HG03520 (cell line): ENCODE results near the gene OCSTAMP.

Source experiments
- ATAC-seq: cut with Tn5 transposase; IDR thresholded peaks from one replicate; pipeline ENCODE4 v1.9.1; 2021; ENCODE audit warnings: mild to moderate bottlenecking, moderate library complexity; ENCODE audit not compliant: unreplicated experiment

The OCSTAMP gene, protein sequence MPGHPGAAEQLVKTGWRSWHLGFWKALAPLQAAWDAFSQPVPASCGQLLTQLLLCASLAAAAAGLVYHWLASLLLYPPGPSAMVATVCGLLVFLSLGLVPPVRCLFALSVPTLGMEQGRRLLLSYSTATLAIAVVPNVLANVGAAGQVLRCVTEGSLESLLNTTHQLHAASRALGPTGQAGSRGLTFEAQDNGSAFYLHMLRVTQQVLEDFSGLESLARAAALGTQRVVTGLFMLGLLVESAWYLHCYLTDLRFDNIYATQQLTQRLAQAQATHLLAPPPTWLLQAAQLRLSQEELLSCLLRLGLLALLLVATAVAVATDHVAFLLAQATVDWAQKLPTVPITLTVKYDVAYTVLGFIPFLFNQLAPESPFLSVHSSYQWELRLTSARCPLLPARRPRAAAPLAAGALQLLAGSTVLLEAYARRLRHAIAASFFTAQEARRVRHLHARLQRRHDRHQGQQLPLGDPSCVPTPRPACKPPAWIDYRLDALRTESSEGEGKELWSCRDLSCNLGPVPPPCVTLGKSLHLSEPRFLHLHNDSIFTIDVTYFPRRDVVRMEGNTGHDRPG

DNA sequence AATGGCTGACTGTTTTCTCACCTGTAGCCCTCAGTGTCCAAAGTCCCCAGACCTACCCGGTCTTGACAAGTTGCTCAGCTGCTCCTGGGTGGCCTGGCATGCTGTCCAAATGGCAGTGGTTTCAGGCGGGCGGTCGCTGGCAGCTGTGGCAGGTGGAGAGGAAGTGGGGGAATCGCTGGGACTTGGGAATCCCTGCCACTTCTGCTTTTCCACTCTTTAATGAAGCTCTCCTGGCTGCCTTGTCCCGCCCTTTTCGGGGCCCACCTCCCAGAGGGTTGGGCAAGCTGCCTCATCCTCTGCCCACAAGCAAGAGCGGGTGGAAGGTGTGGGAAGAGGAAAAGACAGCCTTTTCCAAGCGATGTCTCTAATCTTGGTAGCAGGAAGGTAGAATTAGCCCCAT is at the start of gene OCSTAMP:
OCSTAMP (minus strand) TSS at position 194 of the 400 bp plus-strand sequence; CDS start at position 100, 94 bp downstream.
- ATAC-seq = no peak

DNA sequence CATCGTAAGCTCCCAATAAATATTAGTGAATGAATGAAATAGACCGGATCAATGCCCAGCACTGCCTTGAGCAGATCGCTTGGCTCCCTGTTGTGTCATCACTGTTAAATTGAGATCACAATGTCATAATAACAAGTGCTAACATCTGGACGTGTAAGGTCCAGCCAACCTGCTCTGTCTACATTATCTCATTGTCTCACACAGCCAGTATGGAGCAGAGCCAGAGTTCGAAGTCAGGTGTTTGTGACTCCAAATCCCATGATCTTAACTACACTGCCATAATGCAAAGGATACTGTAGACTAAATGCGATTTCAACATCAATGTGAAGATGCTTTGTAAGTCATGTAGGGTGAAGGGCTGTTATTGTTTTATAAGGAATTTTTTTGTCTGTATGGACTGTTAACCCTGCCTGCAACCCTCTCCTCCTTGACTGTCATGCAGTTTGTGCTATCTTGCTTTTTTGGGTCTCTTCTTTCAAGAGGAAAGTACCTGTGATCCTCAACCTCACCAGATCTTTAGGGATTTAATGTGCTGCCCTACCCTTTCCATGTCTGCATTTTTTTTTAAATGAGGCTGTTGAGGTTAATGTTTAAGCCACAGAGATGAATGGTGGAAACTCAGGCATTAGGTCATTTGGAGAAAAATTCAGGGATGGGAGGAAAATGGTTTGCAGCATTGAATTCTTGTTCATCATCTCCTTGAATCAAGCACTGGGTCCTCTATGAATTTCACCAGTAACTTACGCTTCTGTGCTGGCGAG is 49.0 kb upstream of the OCSTAMP start:
- ATAC-seq = no peak

DNA sequence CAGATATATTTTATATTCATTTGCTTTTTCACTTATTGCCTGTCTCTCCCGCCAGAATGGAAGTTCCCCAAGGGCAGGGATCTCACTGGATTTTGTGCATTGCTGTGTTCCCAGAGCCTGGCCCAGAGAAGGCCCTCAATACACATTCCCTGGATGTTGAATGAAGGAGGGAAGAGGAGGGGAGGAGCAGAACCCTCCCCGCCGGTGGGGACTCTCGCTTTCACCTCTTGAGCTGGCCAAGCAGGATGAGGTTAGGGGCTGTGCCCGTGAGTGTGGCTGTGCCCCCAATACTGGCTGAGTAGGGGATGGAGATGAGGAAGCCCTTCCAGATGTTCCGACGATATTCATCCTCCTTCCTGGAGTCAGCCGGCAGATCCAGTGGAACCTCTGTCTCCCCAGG is 45.5 kb upstream of the OCSTAMP start:
- no peak for ATAC-seq

DNA sequence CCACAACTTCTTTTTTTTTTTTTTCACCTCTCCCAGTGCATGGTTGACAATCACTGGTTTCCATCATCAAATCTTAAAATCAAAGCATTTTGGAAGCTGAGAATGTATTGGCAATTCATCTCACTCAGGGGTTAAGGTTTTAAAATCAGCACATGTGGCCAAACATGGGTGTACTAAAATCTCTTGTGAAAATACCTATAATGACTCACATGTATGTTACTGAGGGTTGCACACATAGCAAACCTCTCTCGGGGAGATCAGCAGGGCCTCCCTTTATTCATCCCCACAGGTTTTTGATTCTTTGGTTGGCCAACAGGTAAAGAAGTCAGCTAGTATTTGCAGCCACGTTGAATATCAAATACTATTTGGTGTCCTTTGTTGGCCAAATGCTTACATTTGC is 44.3 kb upstream of the OCSTAMP start:
- ATAC-seq = no peak

DNA sequence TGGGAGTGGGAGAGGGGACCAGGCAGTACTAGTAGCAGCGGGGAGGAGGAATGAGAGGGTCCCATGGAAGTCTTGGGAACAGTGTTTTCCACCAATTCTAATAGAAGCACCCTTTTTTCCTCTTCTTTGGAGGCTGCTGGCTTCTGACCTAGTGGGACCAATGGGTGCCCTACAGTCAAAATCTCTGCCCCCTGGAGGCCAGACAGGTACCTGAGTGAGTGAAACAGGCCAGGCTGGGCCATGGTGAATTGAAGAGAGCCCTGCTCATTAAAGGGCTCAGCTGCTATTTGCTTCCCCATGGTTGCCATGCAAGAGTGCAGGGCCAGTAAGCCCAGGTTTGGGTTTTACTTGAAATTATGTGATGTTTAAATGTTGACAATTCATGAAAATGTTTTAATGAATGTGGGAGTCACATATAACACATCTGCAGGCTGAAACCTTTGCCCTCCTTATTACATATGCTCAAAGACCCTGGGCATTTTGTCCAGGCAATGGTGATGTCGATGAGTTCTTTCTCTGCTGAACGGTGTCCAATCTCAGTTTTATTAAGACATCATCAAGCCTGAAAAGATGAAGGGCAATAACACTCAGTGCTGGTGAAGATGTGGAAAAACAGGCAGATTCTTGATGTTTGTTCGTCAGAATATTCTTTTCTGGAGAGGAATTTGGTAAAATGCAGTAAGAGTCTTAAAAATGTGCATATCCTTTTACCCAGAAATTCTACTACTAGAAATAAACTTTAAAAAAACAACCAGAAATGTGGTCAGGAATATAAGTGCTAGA is 42.3 kb upstream of the OCSTAMP start:
- no peak for ATAC-seq

DNA sequence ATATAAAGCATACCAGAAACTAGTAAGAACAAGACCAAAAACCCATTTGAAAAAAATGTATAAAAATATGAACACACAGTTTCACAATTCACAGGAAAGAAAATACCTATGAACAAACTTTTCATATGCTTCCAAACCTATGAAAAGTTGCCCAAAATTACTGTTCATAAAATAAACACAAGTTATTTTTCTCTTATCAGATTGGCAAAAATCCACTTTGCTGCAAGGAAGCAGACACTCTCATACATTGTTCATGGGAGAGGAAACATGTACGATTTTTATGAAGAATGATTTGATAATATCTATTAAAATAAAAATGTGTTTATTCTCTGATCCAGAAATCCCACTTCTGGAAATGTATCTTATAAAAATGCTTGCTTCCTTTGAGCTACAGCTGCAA is 40.0 kb upstream of the OCSTAMP start:
- no peak for ATAC-seq

DNA sequence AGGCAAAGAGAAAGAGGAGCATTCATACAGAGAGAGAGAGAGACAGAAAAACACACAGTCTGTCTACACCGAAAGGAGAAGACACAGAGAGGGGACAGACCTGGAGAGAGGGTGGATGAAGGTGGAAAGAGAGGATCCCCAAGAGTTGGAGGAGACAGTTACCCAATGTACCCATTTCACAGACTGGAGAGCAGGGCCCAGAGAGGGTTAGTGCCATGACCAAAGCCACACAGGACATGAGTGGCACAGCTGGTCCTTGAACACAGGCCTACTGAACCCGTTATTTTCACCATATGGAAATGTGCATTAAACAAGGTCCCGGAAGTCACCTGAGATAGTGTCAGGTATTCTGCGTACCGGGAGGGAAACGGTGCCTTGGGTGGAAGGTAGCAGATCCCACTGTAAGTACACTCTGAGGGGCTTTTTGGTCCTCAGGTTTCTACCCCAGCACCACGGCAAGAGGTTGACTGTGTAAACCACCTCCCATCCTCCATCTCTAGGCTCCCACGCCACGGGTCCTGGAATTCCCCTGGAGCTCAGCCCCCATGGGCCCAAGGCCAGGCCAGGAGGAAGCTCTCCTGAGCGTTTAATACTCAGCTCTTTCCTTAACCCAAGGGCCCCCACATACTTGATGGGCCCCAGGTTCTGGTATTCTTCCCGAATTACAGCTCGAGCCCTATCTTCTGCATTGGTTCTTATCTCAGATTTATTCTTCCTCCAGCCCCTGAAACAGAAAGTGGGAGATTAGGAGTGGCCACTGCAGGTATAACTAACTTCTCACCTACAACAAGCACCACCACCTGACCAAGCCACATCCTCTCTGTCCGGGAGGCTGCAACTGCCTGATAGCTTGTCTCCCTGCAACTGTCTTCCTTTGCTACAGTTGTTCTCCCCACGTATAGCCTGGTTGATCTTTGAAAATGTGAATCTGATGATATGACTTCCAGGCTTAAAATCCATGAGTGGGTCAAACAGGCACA is 38.4 kb upstream of the OCSTAMP start:
- no peak for ATAC-seq

DNA sequence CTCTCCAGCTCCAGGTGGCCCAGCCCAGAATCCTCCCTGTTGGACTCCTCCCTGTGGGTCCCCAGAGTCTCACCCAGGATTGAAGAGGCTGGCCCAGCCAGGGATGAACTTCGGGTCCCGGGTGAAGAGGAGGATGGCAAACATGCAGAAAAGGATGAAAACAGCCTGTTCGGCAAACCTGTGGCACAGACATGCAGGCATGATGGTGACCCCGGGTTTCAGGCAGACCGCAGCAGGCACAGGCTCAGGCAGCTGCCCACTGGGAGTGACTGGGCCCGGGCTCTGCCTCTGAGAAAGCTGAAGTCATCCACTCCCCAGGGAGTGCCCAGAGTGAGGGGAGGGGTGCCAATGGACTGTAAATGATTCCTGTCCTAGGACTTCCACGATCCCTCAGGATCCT is 37.5 kb upstream of the OCSTAMP start:
- ATAC-seq = no peak

DNA sequence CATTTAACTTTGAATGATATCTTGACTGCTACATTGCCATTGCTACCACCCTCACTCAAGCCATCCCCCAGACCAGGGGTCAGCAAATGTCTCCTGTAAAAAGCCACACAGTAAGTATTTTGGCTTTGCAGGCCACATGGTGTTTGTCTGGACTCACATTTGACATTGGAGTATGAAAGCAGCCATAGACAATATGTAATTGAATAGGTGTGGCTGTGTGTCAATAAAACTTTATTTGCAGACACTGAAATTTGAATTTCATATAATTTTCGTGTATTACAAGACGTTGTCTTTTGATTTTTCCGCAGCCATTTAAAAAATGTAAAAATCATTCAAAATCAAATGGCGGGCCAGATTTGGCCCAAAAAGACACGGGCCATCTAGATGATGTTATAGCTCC is 36.3 kb upstream of the OCSTAMP start:
- ATAC-seq = no peak

DNA sequence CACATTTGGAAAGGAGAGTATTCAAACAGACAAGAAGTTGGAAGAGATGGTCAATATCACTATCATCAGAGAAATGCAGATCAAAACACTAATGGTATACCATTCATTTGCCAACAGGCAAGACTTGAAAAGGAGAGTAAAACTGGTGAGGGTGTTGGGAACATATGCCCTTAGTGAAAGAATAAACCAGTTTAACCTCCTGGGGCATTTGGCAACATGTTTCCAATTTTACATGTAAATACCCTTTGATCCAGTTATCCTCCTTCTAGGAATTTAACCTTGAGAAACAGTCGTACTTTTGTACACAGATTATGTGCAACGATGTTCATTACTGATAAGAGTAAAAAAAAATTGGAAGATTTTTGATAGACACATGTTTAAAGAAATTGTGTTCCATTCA is 34.1 kb upstream of the OCSTAMP start:
- no peak for ATAC-seq

DNA sequence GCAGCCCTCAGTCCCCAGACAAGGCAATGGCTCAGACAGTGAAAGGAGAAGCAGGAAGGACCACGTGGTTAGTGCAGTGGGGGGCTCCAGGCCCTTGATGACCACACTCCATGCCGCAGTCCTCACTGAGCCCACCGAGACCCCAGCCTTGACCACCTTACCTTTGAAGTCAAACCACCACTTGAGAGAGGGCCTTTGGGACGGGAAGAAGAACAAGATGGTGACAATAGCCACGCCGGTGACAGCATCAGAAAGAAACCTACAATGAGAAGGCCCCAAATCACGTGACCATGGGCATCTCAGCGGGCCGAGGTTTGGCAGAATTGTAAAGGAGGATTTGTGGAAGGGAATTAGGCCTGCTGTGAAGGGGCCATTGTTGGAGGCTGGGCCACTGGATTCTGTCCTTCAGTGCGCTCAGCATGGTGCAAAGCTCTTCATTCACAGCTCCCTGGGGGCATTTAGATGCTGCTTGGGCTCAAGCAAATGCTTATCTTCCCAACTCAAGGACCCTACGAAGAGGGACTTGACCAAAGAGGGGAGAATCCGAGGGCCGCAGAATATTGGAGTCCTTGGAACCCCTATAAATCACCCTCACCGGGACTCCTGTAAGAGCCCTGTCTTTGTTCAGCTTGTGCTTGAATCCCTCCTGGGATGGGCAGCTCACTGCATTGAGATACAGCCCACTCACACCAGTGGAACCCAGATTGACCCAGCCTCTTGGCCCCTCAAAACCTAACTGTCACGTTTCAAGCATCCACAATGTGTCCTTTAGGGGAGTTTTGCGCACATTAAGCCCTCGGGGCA is 33.2 kb upstream of the OCSTAMP start:
- ATAC-seq = no peak

DNA sequence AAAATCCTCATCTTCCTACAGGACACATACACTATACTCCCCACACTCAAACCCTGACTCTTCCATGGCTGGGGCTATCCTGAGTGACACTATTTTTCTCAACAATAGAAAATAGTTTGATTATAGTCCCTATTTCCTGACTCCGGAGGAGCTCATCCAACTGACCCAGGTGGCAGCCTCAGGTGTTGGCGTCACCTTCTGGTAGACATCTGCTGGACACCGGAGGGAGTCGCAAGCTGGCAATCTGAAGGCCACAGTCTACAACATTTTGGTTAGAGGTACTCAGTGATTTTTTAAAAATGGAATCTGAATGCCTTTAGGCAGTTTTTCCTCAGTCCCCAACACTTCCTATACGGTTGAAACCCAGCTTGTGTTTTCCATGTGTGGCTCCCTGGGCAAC is 32.2 kb upstream of the OCSTAMP start:
- ATAC-seq = no peak

DNA sequence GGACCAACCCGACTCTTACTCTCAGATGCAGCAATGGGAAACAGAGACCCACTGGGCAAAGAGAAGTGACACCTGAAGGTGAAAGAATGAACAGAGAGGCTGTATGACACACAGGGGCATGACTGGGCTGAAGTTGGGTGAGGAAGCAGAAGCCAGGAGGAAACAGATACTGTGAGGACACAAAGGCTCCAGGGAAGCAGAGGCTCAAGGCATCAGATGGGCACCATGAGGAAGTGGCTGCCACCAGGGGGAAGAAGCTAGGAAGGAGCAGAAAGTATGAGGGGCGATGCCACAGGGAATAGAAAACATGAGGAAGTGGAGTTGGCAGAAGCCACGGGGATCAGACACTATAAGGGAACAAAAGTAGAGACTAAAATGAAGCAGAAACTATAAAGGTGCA is 30.9 kb upstream of the OCSTAMP start:
- no peak for ATAC-seq

DNA sequence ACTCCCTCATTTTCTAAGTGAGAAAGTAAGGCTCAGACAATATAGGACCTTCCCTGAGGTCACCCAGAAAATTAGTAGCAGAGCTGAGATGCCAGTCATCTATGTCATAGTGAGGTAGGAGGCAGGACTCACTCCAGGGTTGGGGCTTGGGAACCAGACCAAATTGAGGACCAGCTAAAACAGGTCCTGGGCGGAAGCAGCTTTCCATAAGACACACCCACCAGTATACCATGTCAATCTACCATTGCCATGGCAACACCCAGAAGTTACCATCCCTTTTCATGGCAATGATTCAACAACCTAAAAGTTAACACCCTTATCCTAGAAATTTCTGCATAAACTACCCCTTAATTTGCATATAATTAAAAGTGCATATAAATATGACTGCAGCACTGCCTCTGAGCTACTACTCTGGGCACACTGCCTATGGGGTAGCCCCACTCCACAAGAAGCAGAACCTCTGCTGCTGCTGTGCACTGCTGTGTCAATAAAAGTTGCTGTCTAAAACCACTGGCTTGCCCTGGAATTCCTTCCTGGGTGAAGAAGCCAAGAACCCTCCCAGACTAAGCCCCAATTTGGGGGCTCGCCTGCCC is 30.3 kb upstream of the OCSTAMP start:
- ATAC-seq = no peak

DNA sequence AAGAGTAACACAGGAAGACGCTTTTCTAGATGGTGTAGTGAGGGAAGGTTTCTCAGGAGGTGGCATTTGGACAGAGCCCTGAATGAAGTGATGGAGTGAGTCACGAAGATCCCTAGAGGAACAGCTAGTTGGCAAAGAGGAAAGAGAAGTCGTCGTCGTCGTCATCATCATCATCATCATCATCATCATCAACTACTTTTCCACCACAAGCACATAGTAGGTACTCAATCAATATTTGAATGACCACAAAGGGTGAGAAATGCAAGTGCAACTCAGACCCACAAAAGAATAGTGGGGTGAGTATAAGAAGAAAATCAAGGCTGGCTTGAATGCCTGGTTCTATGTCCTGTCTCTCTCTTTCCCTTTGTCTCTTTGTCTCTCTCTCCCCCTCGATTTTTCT is 28.3 kb upstream of the OCSTAMP start:
- ATAC-seq = no peak

DNA sequence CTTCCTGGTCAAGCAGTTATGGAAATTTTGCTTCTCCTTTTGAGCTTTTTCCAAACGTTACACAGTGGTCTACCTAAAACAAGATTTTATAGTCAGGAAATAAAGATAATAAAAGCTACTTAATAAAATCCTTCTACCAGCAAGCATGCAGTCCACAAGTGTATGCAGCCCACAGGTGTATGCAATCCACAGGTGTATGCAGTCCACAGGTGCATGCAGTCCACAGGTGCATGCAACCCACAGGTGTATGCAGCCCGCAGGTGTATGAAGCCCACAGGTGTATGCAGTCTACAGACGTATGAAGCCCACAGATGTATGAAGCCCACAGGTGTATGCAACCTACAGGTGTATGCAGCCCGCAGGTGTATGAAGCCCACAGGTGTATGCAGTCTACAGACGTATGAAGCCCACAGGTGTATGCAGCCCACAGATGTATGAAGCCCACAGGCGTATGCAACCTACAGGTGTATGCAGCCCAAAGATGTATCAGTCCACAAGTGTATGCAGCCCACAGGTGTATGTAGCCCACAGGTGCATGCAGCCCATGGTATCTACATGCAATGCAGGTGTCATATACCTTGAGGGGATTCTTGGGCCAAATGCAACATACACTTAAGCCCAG is 26.4 kb upstream of the OCSTAMP start:
- ATAC-seq = no peak

DNA sequence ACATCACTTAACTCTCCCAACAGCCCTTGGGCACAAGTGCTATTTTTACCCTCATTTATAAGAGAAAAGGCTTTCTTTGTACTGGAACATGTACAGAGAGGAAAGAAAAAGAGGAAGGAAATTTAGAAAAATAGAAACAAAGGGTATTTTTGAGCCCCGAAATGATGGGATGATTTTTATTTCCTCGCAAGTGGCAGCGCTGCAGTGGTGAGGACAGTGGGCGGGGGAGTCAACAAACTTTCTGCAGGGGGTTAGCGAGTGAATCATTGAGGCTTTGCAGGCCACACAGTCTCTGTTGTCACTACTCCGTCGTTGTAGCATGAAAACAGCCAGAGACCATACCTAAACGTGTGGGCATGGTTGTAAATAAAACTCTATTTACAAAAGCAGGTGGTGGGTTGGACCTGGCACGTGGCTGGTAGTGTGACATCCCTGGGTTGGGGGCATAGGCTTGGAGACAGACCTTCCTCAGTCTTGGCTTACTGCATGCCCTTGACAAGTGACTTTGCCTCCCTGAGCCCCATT is 25.5 kb upstream of the OCSTAMP start:
- no peak for ATAC-seq

DNA sequence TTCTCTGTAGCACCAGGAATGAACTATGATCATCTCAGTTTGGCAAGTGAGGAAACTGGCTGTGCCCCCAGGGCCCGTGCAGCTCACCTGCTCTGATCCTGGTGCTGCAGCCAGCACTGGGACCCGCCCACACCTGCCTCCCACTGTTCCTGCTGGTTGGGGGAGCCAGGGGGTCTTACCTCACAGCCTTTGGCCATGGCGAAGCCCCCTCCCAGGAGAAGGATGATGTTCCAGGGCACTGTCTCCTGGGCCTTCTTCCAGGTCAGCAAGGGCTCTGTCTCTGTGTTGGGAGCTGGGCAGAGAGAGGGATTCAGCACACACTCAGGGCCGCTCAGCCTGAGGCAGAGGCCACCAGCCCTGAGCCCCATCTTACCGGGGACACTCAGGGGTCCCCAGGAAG is 24.9 kb upstream of the OCSTAMP start:
- no peak for ATAC-seq
